Measurements from ENCODE around the gene KANK3.
"Not testable (repeated sequence)": the region's sequence is repeated elsewhere in the genome, so short reads cannot be mapped to it uniquely, and the experiment has no call there.

GRCh38 chr19:8384569-8384968 is 41.5 kb upstream of the KANK3 start:
- not testable (repeated sequence) for TF ChIP-seq CTCF, POLR2A (IDR thresholded peaks at IDR 0.05)
